ENCODE data around the gene SLC22A2.

The SLC22A2 gene

DNA sequence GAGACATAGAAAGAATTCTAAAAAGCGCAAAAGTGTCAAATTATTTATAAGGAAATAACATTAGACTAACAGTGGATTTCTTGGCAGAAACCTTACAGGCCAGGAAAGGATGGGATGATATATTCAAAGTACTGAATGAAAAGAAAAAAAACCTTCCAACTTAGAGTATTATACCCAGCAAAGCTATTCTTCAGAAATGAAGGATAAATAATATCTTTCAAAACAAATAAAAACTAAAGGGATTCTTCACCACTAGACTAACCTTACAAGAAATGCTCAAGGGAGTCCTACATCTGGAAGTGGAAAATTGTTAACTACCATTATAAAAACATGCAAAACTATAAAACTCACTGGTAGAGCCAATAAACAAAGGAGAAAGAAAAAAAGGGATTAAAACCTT, 65.8 kb downstream of the SLC22A2 start:
- Histone ChIP-seq H3K4me1 (no peaks in the 10 kb centered on the region), H3K9ac (no peak overlapping the region), H3K27me3 (no peaks in the 10 kb centered on the region), H3K9me3 (peaks cover 46% of the 10 kb centered on the region), H3K4me3 (no peak overlapping the region), H3K27ac (no peak overlapping the region), H3K4me2 (no peak overlapping the region), H4K20me1 (no peaks in the 10 kb centered on the region), H3K36me3 (no peaks in the 10 kb centered on the region)
- TF ChIP-seq Cebpa-rat (IDR thresholded peaks at IDR 0.05) = no peak

GRCh38 chr6:160190973-160191372, 67.6 kb downstream of the SLC22A2 start:
- Histone ChIP-seq H3K4me2 (no peak overlapping the region), H3K9me3 (peaks cover 46% of the 10 kb centered on the region), H3K4me1 (no peaks in the 10 kb centered on the region), H3K4me3 (no peak overlapping the region), H3K9ac (no peak overlapping the region), H4K20me1 (no peaks in the 10 kb centered on the region), H3K27me3 (no peaks in the 10 kb centered on the region), H3K36me3 (no peaks in the 10 kb centered on the region), H3K27ac (no peak overlapping the region)
- no peak for TF ChIP-seq Cebpa-rat (IDR thresholded peaks at IDR 0.05)

DNA sequence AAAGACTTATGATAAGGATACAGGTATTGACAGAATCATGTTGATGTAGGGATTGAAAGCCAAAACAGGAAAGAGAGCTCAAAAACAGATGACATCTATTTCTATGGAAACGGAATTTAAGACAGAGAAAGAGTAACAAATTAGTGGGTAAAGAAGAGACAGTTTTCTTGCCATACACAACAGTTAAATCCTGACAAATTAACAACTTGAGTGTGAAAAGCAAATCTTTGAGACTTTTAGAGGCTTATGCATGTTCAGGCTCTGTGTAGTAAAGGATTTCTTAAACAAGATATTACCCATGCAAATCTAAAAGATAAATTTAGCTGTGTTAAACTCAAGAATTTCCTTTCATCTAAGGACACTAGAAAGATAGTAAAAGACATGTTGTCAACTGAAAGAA, 68.5 kb downstream of the SLC22A2 start:
- Histone ChIP-seq H3K9me3 (peaks cover 41% of the 10 kb centered on the region), H3K9ac (no peak overlapping the region), H3K36me3 (no peaks in the 10 kb centered on the region), H3K4me1 (no peaks in the 10 kb centered on the region), H3K4me3 (no peak overlapping the region), H3K27ac (no peak overlapping the region), H4K20me1 (no peaks in the 10 kb centered on the region), H3K27me3 (no peaks in the 10 kb centered on the region), H3K4me2 (no peak overlapping the region)
- TF ChIP-seq Cebpa-rat (IDR thresholded peaks at IDR 0.05) = no peak

- no peaks in the 10 kb centered on the region for H3K4me1 ChIP-seq
- TF ChIP-seq Cebpa-rat (IDR thresholded peaks at IDR 0.05) = no peak
- no peak overlapping the region for H3K27ac ChIP-seq
- no peaks in the 10 kb centered on the region for H4K20me1 ChIP-seq
- peaks cover 30% of the 10 kb centered on the region for H3K9me3 ChIP-seq
- H3K4me2 ChIP-seq = no peak overlapping the region
- no peak overlapping the region for H3K4me3 ChIP-seq
- no peak overlapping the region for H3K9ac ChIP-seq
- H3K27me3 ChIP-seq = no peaks in the 10 kb centered on the region
- no peaks in the 10 kb centered on the region for H3K36me3 ChIP-seq
Observed at GRCh38 chr6:160188773-160189172, 69.8 kb downstream of the SLC22A2 start.

DNA sequence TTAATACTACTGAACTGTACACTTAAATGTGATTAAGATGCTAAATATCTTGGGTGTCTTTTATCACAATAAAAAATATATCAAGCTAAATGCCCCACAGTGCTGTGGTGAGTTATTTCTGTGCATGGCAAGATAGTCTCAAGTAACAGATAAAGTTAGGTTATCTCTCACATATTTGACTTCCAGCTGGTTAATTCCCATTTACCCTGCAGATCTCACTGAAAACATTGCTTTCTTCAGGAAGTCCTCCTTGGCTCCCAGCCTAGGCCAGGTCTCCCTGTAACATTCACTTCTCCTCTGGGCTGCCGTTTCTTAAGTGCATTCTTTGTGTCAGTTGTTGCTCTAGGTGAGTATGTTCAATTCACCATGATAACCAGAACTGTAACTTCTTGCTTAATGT, 77.9 kb downstream of the SLC22A2 start:
- no peak overlapping the region for H3K4me2 ChIP-seq
- H3K9me3 ChIP-seq = no peaks in the 10 kb centered on the region
- no peaks in the 10 kb centered on the region for H3K27me3 ChIP-seq

DNA sequence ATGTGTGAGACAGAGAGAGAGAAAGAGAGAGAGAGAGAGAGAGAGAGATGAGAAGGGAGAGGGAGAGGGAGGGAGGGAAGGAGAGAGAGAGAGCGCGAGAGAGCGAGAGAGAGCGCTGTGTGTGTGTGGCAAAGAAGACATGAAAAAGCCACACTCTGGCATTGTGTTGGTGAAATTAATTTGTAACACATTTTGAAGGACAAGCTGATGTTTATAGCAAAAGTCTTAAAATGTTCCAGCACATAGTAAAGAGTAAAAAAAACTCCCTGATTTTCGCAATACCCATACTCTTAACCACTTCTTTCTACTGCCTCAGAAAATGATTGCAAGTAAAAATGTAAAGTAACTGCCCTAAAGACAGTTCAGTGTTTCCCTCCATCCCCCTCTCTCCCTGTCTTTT, 80.3 kb downstream of the SLC22A2 start:
- H3K36me3 ChIP-seq = no peaks in the 10 kb centered on the region
- H3K4me3 ChIP-seq = no peak overlapping the region
- H3K9me3 ChIP-seq = no peaks in the 10 kb centered on the region
- H3K27me3 ChIP-seq = no peaks in the 10 kb centered on the region
- no peak overlapping the region for H3K4me2 ChIP-seq
- H3K27ac ChIP-seq = no peak overlapping the region
- H3K9ac ChIP-seq = no peak overlapping the region
- H4K20me1 ChIP-seq = no peaks in the 10 kb centered on the region
- no peaks in the 10 kb centered on the region for H3K4me1 ChIP-seq
- TF ChIP-seq Cebpa-rat (IDR thresholded peaks at IDR 0.05) = no peak

More for the DNA sequence above, 77.9 kb downstream of the SLC22A2 start:
- Histone ChIP-seq H4K20me1 (no peaks in the 10 kb centered on the region), H3K9ac (no peak overlapping the region), H3K27ac (no peak overlapping the region), H3K4me1 (no peaks in the 10 kb centered on the region), H3K36me3 (no peaks in the 10 kb centered on the region), H3K4me3 (no peak overlapping the region)
- no peak for TF ChIP-seq Cebpa-rat (IDR thresholded peaks at IDR 0.05)

GRCh38 chr6:160177220-160177619, 81.4 kb downstream of the SLC22A2 start:
- no peaks in the 10 kb centered on the region for H3K36me3 ChIP-seq
- no peaks in the 10 kb centered on the region for H3K27me3 ChIP-seq
- no peaks in the 10 kb centered on the region for H3K9me3 ChIP-seq
- H3K4me1 ChIP-seq = no peaks in the 10 kb centered on the region
- no peak overlapping the region for H3K4me3 ChIP-seq
- H3K9ac ChIP-seq = no peak overlapping the region
- no peak for TF ChIP-seq Cebpa-rat (IDR thresholded peaks at IDR 0.05)
- H3K4me2 ChIP-seq = no peak overlapping the region
- H4K20me1 ChIP-seq = no peaks in the 10 kb centered on the region
- H3K27ac ChIP-seq = no peak overlapping the region

DNA sequence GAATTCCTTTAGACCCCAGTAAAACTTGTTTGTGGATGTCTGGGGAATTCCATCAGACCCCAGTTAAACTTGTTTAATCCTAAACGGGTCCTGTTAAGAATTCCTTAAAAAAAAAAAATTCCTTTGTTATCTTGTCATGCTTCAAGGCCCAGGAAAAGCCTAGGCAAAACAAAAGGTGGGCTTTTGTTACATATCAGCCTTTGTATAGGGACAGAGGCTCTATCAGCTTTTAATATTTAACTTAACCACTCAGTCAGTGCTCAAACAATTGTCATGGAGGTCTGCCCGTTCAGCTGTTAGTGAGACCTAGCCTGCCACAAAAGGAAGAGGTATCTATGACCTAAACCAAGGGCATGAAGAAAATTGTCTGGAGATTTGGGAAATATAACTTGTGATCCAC, 83.9 kb downstream of the SLC22A2 start:
- no peaks in the 10 kb centered on the region for H4K20me1 ChIP-seq
- no peak for TF ChIP-seq Cebpa-rat (IDR thresholded peaks at IDR 0.05)
- H3K4me3 ChIP-seq = no peak overlapping the region
- no peak overlapping the region for H3K27ac ChIP-seq
- no peak overlapping the region for H3K9ac ChIP-seq
- H3K4me2 ChIP-seq = no peak overlapping the region
- H3K4me1 ChIP-seq = peaks cover 7% of the 10 kb centered on the region
- no peaks in the 10 kb centered on the region for H3K9me3 ChIP-seq
- no peaks in the 10 kb centered on the region for H3K36me3 ChIP-seq
- no peaks in the 10 kb centered on the region for H3K27me3 ChIP-seq

- H3K4me3 ChIP-seq = no peak overlapping the region
- H3K9me3 ChIP-seq = no peaks in the 10 kb centered on the region
- H3K4me1 ChIP-seq = peaks cover 8% of the 10 kb centered on the region
- H3K27ac ChIP-seq = no peak overlapping the region
- no peak overlapping the region for H3K4me2 ChIP-seq
- no peak for TF ChIP-seq Cebpa-rat (IDR thresholded peaks at IDR 0.05)
- H3K36me3 ChIP-seq = no peaks in the 10 kb centered on the region
- H3K27me3 ChIP-seq = no peaks in the 10 kb centered on the region
- H3K9ac ChIP-seq = no peak overlapping the region
- no peaks in the 10 kb centered on the region for H4K20me1 ChIP-seq
Observed at GRCh38 chr6:160173806-160174527, 84.7 kb downstream of the SLC22A2 start.

GRCh38 chr6:160172704-160173103, 85.9 kb downstream of the SLC22A2 start:
- Histone ChIP-seq H3K4me3 (no peak overlapping the region), H3K4me2 (no peak overlapping the region), H3K9ac (no peak overlapping the region), H3K27ac (no peak overlapping the region), H3K9me3 (no peaks in the 10 kb centered on the region), H3K36me3 (no peaks in the 10 kb centered on the region), H3K27me3 (no peaks in the 10 kb centered on the region), H3K4me1 (peaks cover 8% of the 10 kb centered on the region), H4K20me1 (no peaks in the 10 kb centered on the region)
- TF ChIP-seq Cebpa-rat (IDR thresholded peaks at IDR 0.05) = no peak

Measured in BLaER1 (cell line).